GM12873 (cell line): ENCODE data around the gene HMGB2.
A peak's percentile ranks its signal among the peaks of the same experiment; 100 is the strongest.

ENCODE experiments used
- CTCF ChIP-seq: IDR thresholded peaks from 2 replicates; pipeline ENCODE4 v1.5.1; 2012; ENCODE audit warnings: low read depth, mild to moderate bottlenecking, moderate library complexity, low read length, control low read depth; ENCODE audit not compliant: insufficient read depth; ENCODE audit errors: missing control alignments

Gene HMGB2

GRCh38 chr4:173318648-173319211 is 15.4 kb downstream of the HMGB2 start:
- TF ChIP-seq CTCF = no peak

- TF ChIP-seq CTCF = no peak
Observed at GRCh38 chr4:173318240-173318639, 15.9 kb downstream of the HMGB2 start.

GRCh38 chr4:173317004-173317403 is 17.2 kb downstream of the HMGB2 start:
- TF ChIP-seq CTCF = peak; percentile 50

GRCh38 chr4:173316060-173316459 is 18.1 kb downstream of the HMGB2 start:
- TF ChIP-seq CTCF = no peak

GRCh38 chr4:173314715-173315114 is 19.4 kb downstream of the HMGB2 start:
- TF ChIP-seq CTCF = no peak

GRCh38 chr4:173311368-173311767 is 22.8 kb downstream of the HMGB2 start:
- no peak for TF ChIP-seq CTCF

- no peak for TF ChIP-seq CTCF
Observed at GRCh38 chr4:173307778-173308177, 26.4 kb downstream of the HMGB2 start.
